Dermis lymphatic vessel endothelial cell (primary cell): ENCODE results near the gene PURB. TPM values are rescaled to one million over a fixed set of nuclear protein-coding genes. Genes with fewer than 3 reads are reported as not detected.

Source experiments
- total RNA-seq: library from RNA; depleted of rRNA; stranded (reverse); fragments of >200 nt; gene quantifications from 2 replicates; pipeline ENCODE4 v1.2.1, GENCODE V29; 2014

The PURB gene
- 21.6 and 23.5 TPM in 2 replicates for total RNA-seq

GRCh38 chr7:44885394-44886317 lies at the start of gene PURB:
TSS of gene PURB (minus strand) at chr7:44885530. CDS start at chr7:44885348, 182 bp downstream.

DNA sequence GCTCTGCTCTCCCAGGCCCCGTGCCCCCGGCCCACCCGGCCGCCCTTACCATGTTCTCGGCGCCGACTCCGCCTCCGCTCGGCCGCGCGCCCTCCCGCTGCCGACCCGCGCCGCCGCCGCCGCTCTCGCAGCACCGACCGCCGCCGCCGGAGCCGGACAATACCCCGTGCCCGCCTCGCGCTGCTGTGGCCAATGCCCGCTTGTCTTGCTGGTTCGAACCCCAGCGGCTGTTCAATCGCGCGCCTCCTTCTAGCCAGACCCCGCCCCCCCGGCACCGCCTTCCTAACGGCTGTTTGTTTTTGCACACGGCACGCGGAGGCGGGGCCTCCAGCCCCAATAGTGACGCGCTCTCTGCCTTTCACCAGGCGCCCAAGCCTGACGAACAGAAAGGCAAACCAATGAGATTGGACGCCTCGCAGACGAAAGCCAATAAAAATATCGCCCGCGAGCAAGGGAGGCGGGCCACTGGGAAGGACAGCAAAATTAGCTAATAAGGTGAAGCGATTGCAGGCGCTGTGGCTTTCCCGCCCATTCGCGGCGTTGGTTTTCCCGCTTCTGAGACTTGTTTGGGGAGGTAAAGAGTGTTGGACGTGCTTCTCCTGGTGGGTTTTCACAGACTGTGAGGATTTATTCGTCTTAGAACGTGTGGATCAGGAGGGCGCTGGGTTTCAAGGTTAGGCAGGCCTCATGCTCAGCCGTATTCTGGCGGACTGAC lies 37.3 kb downstream of the PURB start, which contains the start of gene H2AZ2:
H2AZ2 (minus strand) TSS at position 168 of the 715 bp plus-strand sequence; CDS start at position 52, 116 bp downstream.

Other genes with a start within 250 kb of the PURB start
- gene ZMIZ2, start 136.7 kb downstream of the PURB start, total RNA-seq, result 5.8 and 6.6 TPM in 2 replicates
- gene PPIA, start 88.8 kb downstream of the PURB start, total RNA-seq, result 1,965 and 2,427 TPM in 2 replicates
- gene H2AZ2, start 37.4 kb downstream of the PURB start, total RNA-seq, result 202 and 221 TPM in 2 replicates
- gene MYO1G, start 93.5 kb upstream of the PURB start, total RNA-seq, result under 0.01 and 0.17 TPM in 2 replicates
- 43.4 and 47.0 TPM in 2 replicates for gene CCM2, start 114.7 kb upstream of the PURB start, total RNA-seq
- gene NACAD, start 203.4 kb upstream of the PURB start, total RNA-seq, result 0.34 and 0.43 TPM in 2 replicates
- gene TBRG4, start 226.2 kb upstream of the PURB start, total RNA-seq, result 42.4 and 49.8 TPM in 2 replicates